Daoy (cell line): ENCODE measurements around the gene PLEKHD1. TPM values are rescaled to one million over a fixed set of nuclear protein-coding genes. Genes with fewer than 3 reads are reported as not detected.

ENCODE experiments used
- total RNA-seq: library from RNA; depleted of rRNA; stranded (reverse); fragments of >200 nt; shearing (Covaris generic); gene quantifications from 2 replicates; pipeline ENCODE4 v1.2.3, GENCODE V29; 2014; rRNA removed

The PLEKHD1 gene
- total RNA-seq, 1 experiment from 2014 or later, result 0.06 TPM

Other genes with a start within 250 kb of the PLEKHD1 start
- gene GALNT16, start 224.6 kb upstream of the PLEKHD1 start, total RNA-seq, result 1.2 and 1.7 TPM in 2 replicates
- gene ERH, start 86.4 kb upstream of the PLEKHD1 start, total RNA-seq, result 262 and 280 TPM in 2 replicates
- 95.8 and 110 TPM in 2 replicates for gene SLC39A9, start 86.0 kb upstream of the PLEKHD1 start, total RNA-seq
- gene CCDC177, start 90.1 kb downstream of the PLEKHD1 start, total RNA-seq, result not detected in 2 replicates
- gene SUSD6, start 126.9 kb downstream of the PLEKHD1 start, total RNA-seq, result 4.6 and 4.8 TPM in 2 replicates